Heart left ventricle (tissue), 16 donors: ENCODE data around the gene LEP. TPM values are rescaled to one million over a fixed set of nuclear protein-coding genes. Genes with fewer than 3 reads are reported as not detected.

Experiments used
- ATAC-seq, 4 donors: fragments of 200-7000 bp; cut with Tn5 transposase; one replicate each; pipeline ENCODE4 v1.9.1; 2020 to 2022; ENCODE audit warnings: moderate library complexity in 4 of 4, mild to moderate bottlenecking in 3 of 4, moderate number of reproducible peaks in 1 of 4
- DNase-seq, 5 donors: peaks; one replicate each; pipeline ENCODE4 v3.0.0-alpha.2; 2020
- H3K27ac ChIP-seq, 12 donors: fragments of 200-600 bp; sonication (generic) in 4 of 12; one replicate each; pipeline versions ENCODE4 v1.5.0 to v1.8.0; 2016 to 2022; ENCODE audit warnings: mild to moderate bottlenecking in 2 of 12
- H3K27me3 ChIP-seq, 9 donors: fragments of 200-600 bp; sonication (generic) in 2 of 9; one replicate each; pipeline versions ENCODE4 v1.5.1 to v1.8.0; 2016 to 2022; ENCODE audit warnings: mild to moderate bottlenecking in 3 of 9
- H3K36me3 ChIP-seq, 9 donors: fragments of 200-600 bp; sonication (generic) in 2 of 9; one replicate each; pipeline versions ENCODE4 v1.5.0 to v1.8.0; 2018 to 2022; ENCODE audit warnings: mild to moderate bottlenecking in 2 of 9
- H3K4me1 ChIP-seq, 12 donors: fragments of 200-600 bp; sonication (generic) in 4 of 12; one replicate each; pipeline versions ENCODE4 v1.5.0 to v1.8.0; 2016 to 2022; ENCODE audit warnings: mild to moderate bottlenecking in 3 of 12
- H3K4me3 ChIP-seq, 12 donors: fragments of 200-600 bp; sonication (generic) in 4 of 12; one replicate each; pipeline versions ENCODE4 v1.5.0 to v1.8.0; 2017 to 2022; ENCODE audit warnings: mild to moderate bottlenecking in 9 of 12, moderate library complexity in 4 of 12
- H3K9me3 ChIP-seq, 12 donors: fragments of 200-600 bp; sonication (generic) in 4 of 12; one replicate each; pipeline versions ENCODE4 v1.5.0 to v1.8.0; 2016 to 2022; ENCODE audit warnings: mild to moderate bottlenecking in 1 of 12
- CTCF ChIP-seq, 12 donors: fragments of 200-600 bp; sonication (generic) in 4 of 12; IDR thresholded peaks; one replicate each; pipeline versions ENCODE4 v1.5.0 to v1.8.0; 2018 to 2022; ENCODE audit warnings: antibody characterized with exemption in 12 of 12, mild to moderate bottlenecking in 5 of 12
- POLR2A ChIP-seq, 2 donors: fragments of 450-650 bp; IDR thresholded peaks; one replicate each; pipeline ENCODE4 v1.6.1; 2017; ENCODE audit warnings: antibody characterized with exemption in 2 of 2, mild to moderate bottlenecking in 2 of 2, moderate library complexity in 2 of 2
- WGBS, 4 donors: extraction: QIAGEN DNeasy Blood & Tissue Kit in 2 of 4; methylation state at CpG; one replicate each; pipeline versions ENCODE4 v1.1.5 to v1.1.7; 2013 to 2018; 5-methylcytosine and 5-hydroxymethylcytosine counted together
- intact Hi-C, 10 donors: fragments of 100-400 bp; cut with DNase I; formaldehyde crosslinking; loops; one replicate each; pipeline versions ENCODE4 v1.11.1 to v1.14.2; 2022
- polyA plus RNA-seq, 2 donors: library from polyadenylated mRNA; stranded (reverse); fragments of 200-250 nt; gene quantifications; one replicate each; pipeline ENCODE4 v1.2.3, GENCODE V29; 2013
- total RNA-seq, 9 donors: library from RNA; depleted of rRNA in 2 of 9; stranded (reverse); fragments of >200 nt in 2 of 9; fragmentation: NEBNext Ultra II Directional in 3 of 9; extraction: Animal tissue kit (Norgen Biotek cat#: 25700) in 3 of 9; gene quantifications; one replicate each; pipeline versions ENCODE4 v1.1.0 to v1.2.4, GENCODE V29; 2016 to 2023
- donor health status: ischemic (EF 13 %, LVEDD 7.1; RV severe dilation, severe dysfunction).
- donor health status: healthy with polysubstance abuse.
- donor health status: DM: no; HTN: yes; CAD: no.
- donor health status: DM: no; HTN: no; CAD: no.
- donor health status: ischemic (EF 25% LVEDD 6.9; RV normal size, moderate dysfunction).
- donor health status: ischemic (EF 25% LVEDD 5.7; RV mildly dilated, moderate dysfunction).
- donor health status: healthy.
- donor health status: DM: yes; HTN: yes; CAD: no.
- donor health status: ischemic (EF 35%, LVEDD 5.7; RV mildly dilated, moderate dysfunction).
- donor health status: nonischemic (EF 11% LVEDD 7.7; RV severe dilation, severe dysfunction).
- donor health status: DM: yes; HTN: yes; CAD: no.
- donor health status: PGD.
- donor health status: ischemic (EF 29% LVEDD 5.4; RV normal size, mild dysfunction).
- donor health status: nonischemic (EF 23%, LVEDD 6.1; RV moderate dilation, normal function).

The LEP gene
- total and polyA plus RNA-seq, 11 donors: 0.12 to 8.4 (median 0.36) TPM; not detected in 3

GRCh38 chr7:128210036-128210347 is 31.1 kb upstream of the LEP start:
- Histone ChIP-seq H3K4me1 (peaks cover 0 to 2% (median 0%) of the 10 kb centered on the region in 12 donors), H3K4me3 (no peak overlapping the region), H3K27ac (no peak overlapping the region), H3K36me3 (no peaks in the 10 kb centered on the region), H3K9me3 (no peaks in the 10 kb centered on the region), H3K27me3 (peaks cover 0 to 56% (median 17%) of the 10 kb centered on the region in 9 donors)
- 20 to 40% (median 33%) methylated on average over 3 of the region's 3 CpGs for WGBS, 4 donors
- intact Hi-C loops: loop anchor here in 2 of 10 donors (5.0 to 10.0 kb wide), 4 partner anchors 73 to 655 kb away; partner anchors contain the start of gene LRRC4 (in 1 of the 2)
- no peak for DNase-seq
- no peak for TF ChIP-seq POLR2A (IDR thresholded peaks at IDR 0.05)
- no peak for TF ChIP-seq CTCF (IDR thresholded peaks at IDR 0.05)
- no peak for ATAC-seq

GRCh38 chr7:128210590-128211570 is 30.2 kb upstream of the LEP start:
- no peak for DNase-seq
- Histone ChIP-seq H3K9me3 (no peaks in the 10 kb centered on the region), H3K36me3 (no peaks in the 10 kb centered on the region), H3K4me1 (peaks cover 0 to 3% (median 0%) of the 10 kb centered on the region in 12 donors), H3K27me3 (peaks cover 0 to 50% (median 17%) of the 10 kb centered on the region in 9 donors), H3K27ac (no peak overlapping the region), H3K4me3 (no peak overlapping the region)
- ATAC-seq: no peak
- 64 to 68% (median 66%) methylated on average over 19 of the region's 19 CpGs for WGBS, 4 donors
- intact Hi-C loops: loop anchor here in 2 of 10 donors (5.0 to 10.0 kb wide), 4 partner anchors 74 to 656 kb away; partner anchors contain the start of gene LRRC4 (in 1 of the 2)
- TF ChIP-seq CTCF (IDR thresholded peaks at IDR 0.05) (no peak), POLR2A (IDR thresholded peaks at IDR 0.05) (no peak)

GRCh38 chr7:128211626-128212025 is 29.5 kb upstream of the LEP start:
- intact Hi-C loops: loop anchor here in 2 of 10 donors (5.0 to 10.0 kb wide), 4 partner anchors 74 to 657 kb away; partner anchors contain the start of gene LRRC4 (in 1 of the 2)
- H3K9me3 ChIP-seq: no peaks in the 10 kb centered on the region
- TF ChIP-seq CTCF (IDR thresholded peaks at IDR 0.05) (no peak), POLR2A (IDR thresholded peaks at IDR 0.05) (no peak)
- 32 to 49% (median 35%) methylated on average over 4 of the region's 4 CpGs for WGBS, 4 donors
- H3K27me3 ChIP-seq: peaks cover 0 to 42% (median 17%) of the 10 kb centered on the region in 9 donors
- H3K27ac ChIP-seq: no peak overlapping the region
- no peak for DNase-seq
- ATAC-seq: no peak
- peaks cover 0 to 3% (median 0%) of the 10 kb centered on the region in 12 donors for H3K4me1 ChIP-seq
- H3K4me3 ChIP-seq: no peak overlapping the region
- H3K36me3 ChIP-seq: no peaks in the 10 kb centered on the region

GRCh38 chr7:128214463-128214862 is 26.6 kb upstream of the LEP start:
- H3K9me3 ChIP-seq: no peaks in the 10 kb centered on the region
- intact Hi-C loops: loop anchor here in 2 of 10 donors (5.0 to 10.0 kb wide), 4 partner anchors 77 to 660 kb away; partner anchors contain the start of gene LRRC4 (in 1 of the 2)
- no peak overlapping the region for H3K27ac ChIP-seq
- DNase-seq (no peak), ATAC-seq (no peak)
- H3K27me3 ChIP-seq: peaks cover 0 to 34% (median 10%) of the 10 kb centered on the region in 9 donors
- H3K36me3 ChIP-seq: no peaks in the 10 kb centered on the region
- H3K4me3 ChIP-seq: no peak overlapping the region
- TF ChIP-seq CTCF (IDR thresholded peaks at IDR 0.05): no peak
- no peak for TF ChIP-seq POLR2A (IDR thresholded peaks at IDR 0.05)
- H3K4me1 ChIP-seq: peaks cover 0 to 13% (median 0%) of the 10 kb centered on the region in 12 donors
- 94 to 100% (median 97%) methylated on average over 1 of the region's 1 CpG for WGBS, 4 donors
